ENCODE results near the gene GSX2.
A peak's percentile ranks its signal among the peaks of the same experiment; 100 is the strongest.

The GSX2 gene

DNA sequence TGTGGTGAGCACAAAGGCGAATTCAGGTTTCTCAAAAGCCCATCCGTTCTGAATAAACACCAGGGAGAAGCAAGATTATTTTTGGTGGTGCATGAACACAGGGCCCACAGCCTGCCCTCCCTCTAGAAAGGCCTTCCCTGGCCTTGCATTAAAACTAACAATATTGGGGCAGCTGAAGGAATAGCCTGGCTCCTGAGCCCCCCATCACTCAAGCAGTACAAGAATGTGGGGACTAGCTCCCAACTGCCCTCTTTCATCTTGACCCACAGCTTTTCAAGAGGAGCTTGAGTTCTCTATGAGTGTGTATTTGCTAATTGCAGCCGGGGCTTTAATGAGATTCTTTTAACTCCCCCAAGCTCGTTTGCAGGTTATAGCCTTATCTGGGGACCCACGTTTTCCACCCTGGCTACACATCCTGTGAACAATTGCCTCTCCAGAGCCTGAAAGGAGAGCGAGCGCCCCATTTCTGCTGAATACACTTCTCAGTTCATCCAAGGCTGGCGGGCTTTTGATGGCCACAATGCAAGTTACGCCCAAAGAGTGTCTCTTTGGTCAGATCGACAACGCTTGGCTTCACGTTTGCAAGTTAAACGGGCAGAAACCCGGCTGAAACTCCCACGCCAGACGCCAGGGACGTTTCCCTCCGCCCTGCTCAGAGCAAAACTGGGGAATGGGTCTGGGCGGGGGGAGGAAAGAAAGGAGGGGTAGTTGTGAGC lies 4.7 kb upstream of the GSX2 start:
- in situ Hi-C loops (cut with MboI; ENCODE audit: low sequenced_read_pairs, unreplicated experiment), result no loop called here
- no peak for DNase-seq (ENCODE audit: low spot score)
- TF ChIP-seq, protein P1, sequence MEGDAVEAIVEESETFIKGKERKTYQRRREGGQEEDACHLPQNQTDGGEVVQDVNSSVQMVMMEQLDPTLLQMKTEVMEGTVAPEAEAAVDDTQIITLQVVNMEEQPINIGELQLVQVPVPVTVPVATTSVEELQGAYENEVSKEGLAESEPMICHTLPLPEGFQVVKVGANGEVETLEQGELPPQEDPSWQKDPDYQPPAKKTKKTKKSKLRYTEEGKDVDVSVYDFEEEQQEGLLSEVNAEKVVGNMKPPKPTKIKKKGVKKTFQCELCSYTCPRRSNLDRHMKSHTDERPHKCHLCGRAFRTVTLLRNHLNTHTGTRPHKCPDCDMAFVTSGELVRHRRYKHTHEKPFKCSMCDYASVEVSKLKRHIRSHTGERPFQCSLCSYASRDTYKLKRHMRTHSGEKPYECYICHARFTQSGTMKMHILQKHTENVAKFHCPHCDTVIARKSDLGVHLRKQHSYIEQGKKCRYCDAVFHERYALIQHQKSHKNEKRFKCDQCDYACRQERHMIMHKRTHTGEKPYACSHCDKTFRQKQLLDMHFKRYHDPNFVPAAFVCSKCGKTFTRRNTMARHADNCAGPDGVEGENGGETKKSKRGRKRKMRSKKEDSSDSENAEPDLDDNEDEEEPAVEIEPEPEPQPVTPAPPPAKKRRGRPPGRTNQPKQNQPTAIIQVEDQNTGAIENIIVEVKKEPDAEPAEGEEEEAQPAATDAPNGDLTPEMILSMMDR (IDR thresholded peaks at IDR 0.05; ENCODE audit: borderline replicate concordance, control extremely low read depth, extremely low read depth, insufficient read depth, missing control alignments), result no peak

DNA sequence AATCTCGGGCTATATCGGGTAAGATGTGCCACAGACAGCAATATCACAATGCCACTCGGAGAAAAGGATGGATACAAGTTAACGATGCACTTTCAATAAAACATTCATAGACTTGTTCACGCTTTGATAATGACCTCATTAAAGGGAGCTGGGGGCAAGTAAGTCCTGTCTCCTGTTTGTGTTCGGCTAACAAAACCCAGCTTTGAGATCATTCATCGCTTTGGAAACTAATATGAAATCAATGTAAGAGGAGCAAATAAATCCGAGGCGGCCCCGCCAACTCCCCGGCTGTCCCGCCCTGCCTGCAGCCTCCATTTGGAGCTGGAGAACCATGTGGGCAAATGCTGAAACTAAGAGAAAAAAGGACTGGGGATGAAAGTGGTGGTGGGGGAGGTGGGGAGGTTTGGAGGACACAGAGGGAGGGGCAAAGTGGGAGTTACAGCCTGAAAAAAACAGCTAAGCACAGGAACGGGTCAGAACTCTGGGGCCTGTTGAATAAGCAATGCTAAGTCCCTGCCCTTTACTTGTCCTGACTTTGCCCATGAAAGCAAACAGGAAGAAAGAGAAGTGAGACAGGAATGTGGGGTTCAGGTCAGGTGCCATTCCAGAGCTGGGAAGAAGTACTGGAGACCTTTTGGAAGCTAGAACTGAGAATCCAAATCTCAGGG lies 3.5 kb upstream of the GSX2 start:
- no peak for DNase-seq (ENCODE audit: low spot score)
- in situ Hi-C loops (cut with MboI; ENCODE audit: low sequenced_read_pairs, unreplicated experiment), result no loop called here
- TF ChIP-seq, protein P1 (IDR thresholded peaks at IDR 0.05; ENCODE audit: borderline replicate concordance, control extremely low read depth, extremely low read depth, insufficient read depth, missing control alignments), result no peak

DNA sequence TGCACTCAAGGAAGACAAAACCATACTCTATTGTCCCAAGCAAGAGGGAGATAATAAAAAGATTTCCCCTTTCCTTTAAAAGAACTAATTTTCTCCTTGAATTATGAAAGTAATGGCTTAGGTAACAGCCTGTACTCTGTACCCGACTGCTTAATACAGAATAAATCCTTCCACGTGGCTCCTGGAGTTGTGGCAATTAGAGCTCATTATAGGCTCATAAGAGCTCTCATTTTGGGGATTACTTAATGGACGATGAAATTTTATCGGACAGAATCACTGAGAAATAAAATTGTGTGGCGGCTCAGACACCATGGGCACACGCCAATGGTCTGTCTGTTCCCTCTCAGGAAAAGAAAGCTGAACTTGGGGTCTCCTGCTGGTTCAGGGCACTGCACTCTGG lies 2.8 kb upstream of the GSX2 start:
- in situ Hi-C loops (cut with MboI; ENCODE audit: low sequenced_read_pairs, unreplicated experiment), result no loop called here
- TF ChIP-seq, protein P1 (IDR thresholded peaks at IDR 0.05; ENCODE audit: borderline replicate concordance, control extremely low read depth, extremely low read depth, insufficient read depth, missing control alignments), result no peak
- DNase-seq (ENCODE audit: low spot score), result no peak

DNA sequence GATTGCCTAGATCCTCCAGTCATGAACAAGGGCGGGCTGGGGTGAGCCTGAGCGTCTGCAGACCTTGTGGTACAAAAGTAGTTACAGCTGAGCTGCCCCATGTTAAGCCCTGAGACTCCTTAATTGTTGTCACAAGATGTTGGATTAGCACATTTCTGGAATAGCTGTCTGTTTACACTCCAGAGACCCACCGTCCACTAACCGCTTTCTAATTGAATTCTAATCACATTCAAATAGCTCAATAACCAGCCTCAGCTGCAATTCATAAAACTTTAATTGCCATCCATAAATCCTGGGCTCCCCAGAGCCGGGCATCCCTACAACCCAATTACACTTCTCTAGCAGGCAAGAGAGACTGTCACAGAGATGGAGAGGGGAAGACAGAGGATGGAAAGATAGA lies 1.6 kb upstream of the GSX2 start:
- DNase-seq (ENCODE audit: low spot score), result no peak
- TF ChIP-seq, protein P1 (IDR thresholded peaks at IDR 0.05; ENCODE audit: borderline replicate concordance, control extremely low read depth, extremely low read depth, insufficient read depth, missing control alignments), result no peak
- in situ Hi-C loops (cut with MboI; ENCODE audit: low sequenced_read_pairs, unreplicated experiment), result no loop called here

DNA sequence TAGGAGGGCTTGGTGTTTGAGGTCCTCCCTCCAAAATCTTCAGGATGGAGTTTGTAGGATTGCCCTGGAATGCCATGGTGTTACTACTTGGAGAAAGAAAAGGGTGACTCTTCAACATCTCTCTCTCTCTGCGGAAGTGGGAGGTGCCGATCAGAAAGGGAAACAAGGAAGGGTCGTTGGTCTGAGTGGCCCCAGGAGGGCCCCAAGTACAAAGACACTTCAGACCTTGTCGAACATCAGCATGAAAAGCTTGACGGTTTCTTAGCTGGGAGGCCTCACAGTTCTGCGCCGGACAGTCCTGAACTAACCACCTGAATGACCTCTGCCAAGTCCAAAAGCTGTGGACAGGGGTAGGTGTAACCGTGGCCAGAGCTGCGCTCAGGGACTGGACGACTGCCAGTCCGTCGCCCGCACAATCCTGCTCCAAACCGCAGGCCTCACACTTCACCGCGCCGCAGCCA lies 646 bp upstream of the GSX2 start:
- TF ChIP-seq, protein P1 (IDR thresholded peaks at IDR 0.05; ENCODE audit: borderline replicate concordance, control extremely low read depth, extremely low read depth, insufficient read depth, missing control alignments), result no peak
- DNase-seq (ENCODE audit: low spot score), result peak; percentile 38
- in situ Hi-C loops (cut with MboI; ENCODE audit: low sequenced_read_pairs, unreplicated experiment), result no loop called here

DNA sequence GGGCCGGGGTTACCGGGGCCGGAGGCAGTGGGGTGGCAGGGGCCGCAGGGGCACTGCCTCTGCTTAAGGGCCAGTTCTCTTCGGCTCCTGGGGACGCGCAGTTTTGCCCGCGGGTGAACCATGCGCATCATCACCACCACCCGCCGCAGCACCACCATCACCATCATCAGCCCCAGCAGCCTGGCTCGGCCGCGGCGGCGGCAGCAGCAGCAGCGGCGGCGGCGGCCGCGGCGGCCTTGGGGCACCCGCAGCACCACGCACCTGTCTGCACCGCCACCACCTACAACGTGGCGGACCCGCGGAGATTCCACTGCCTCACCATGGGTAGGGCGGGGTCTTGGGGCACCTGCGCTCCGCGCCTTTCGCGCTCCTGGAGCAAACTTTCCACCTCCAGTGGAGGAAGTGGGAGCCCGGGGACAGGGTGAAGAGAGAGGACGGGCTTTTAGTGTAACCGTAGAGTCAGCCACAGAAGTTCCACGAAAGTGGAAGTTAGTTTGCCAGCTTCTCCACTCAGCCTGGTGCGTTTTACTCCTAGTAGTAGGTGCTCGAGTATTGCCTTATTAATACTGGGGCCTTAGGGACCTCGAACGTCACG lies 729 bp downstream of the GSX2 start:
- in situ Hi-C loops (cut with MboI; ENCODE audit: low sequenced_read_pairs, unreplicated experiment), result no loop called here
- TF ChIP-seq, protein P1 (IDR thresholded peaks at IDR 0.05; ENCODE audit: borderline replicate concordance, control extremely low read depth, extremely low read depth, insufficient read depth, missing control alignments), result no peak
- no peak for DNase-seq (ENCODE audit: low spot score)
